GM12891 (cell line): ENCODE results near the gene FOSB.
"Not testable (repeated sequence)": the region's sequence is repeated elsewhere in the genome, so short reads cannot be mapped to it uniquely, and the experiment has no call there.

Experiments
- POLR2A ChIP-seq: IDR thresholded peaks from 2 replicates; pipeline ENCODE4 v1.6.1; 2011; ENCODE audit warnings: low read depth, low read length, control low read depth
- POLR2AphosphoS5 ChIP-seq: IDR thresholded peaks from 2 replicates; pipeline ENCODE4 v1.6.1; 2011; ENCODE audit warnings: low read depth, low read length, control low read depth
- TAF1 ChIP-seq: IDR thresholded peaks from 2 replicates; pipeline ENCODE4 v1.6.1; 2011; ENCODE audit warnings: low read depth, low read length, control low read depth

DNA sequence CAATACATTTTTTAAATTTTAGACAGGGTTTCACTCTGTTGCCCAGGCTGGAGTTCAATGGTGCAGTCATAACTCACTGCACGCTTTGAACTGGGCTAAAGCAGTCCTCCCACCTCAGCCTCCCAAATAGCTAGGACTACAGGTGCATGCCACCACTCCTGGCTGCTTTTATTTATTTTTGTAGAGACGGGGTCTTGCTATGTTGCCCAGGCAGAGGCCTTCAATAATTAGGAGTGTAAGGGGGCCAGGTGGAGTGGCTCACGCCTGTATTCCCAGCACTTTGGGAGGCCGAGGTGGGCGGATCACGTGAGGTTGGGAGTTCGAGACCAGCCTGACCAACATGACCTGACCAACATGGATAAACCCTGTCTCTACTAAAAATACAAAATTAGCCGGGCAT is 35.3 kb upstream of the FOSB start:
- TF ChIP-seq POLR2A, POLR2AphosphoS5, TAF1: not testable (repeated sequence)
